Measurements from ENCODE around the gene GLRX.

GLRX gene

DNA sequence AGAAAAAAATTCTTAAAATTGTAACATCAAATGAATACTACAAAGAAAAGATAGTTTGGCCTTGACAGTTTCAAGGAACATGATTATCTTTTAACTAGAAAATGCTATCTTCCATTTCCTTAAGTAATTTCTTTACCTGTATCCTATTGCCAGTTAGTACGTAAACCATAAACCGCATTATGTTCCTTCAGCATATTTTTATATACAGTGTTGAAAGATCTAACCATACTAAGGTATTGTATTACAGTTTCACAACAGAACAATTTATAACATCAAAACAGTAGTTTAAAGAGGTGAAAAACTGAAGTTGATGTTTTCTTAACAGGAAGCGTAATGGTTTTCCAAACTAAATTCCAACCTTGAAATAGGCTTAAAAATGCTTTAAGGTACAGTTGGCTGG, 45.1 kb downstream of the GLRX start:
- no peak for FAIRE-seq

- FAIRE-seq = no peak
Measured at GRCh38 chr5:95773335-95774059, 49.0 kb downstream of the GLRX start.

GRCh38 chr5:95771892-95772291, 50.6 kb downstream of the GLRX start:
- FAIRE-seq = no peak

DNA sequence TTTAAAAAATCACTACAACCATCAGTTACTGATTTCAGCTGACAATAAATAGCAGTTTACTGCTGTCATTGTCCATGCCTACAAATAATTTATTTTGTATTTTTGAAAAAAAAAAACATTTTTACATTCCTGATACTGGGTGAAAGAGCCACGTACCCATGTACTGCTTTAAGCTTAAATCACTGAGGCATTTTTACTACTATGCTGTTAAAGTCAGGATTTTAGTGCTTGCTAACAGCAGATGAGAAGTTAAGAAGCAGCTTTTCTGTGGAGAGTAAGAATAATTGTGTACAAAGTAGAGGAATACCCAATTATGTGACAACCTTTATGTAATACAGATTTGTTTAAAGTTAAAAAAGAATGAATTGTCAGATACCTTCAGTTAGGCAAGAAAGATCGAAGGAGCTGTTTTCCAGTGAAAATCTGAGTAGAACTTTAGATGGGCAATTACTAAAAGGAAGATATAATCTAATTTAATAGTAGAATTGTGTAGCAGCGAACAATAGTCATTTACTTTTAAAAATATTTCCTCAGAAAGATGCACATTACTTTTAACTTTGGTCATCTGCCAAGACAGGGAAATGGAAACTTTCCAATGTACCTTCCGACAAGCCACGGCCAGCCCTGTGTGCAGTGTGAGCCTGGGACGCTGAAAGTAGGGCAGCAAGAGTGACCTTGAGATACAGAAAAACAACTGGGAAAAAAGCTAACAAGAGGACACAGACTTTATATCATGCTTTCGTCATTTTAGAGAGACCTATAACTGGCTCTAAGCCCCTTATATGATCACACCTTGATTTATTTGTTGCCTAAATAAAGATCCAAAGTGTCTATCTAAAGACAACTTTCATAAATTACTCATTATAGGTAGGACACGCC, 51.5 kb downstream of the GLRX start:
- FAIRE-seq = no peak

- FAIRE-seq = no peak
Measured at GRCh38 chr5:95768731-95769130, 53.8 kb downstream of the GLRX start.

DNA sequence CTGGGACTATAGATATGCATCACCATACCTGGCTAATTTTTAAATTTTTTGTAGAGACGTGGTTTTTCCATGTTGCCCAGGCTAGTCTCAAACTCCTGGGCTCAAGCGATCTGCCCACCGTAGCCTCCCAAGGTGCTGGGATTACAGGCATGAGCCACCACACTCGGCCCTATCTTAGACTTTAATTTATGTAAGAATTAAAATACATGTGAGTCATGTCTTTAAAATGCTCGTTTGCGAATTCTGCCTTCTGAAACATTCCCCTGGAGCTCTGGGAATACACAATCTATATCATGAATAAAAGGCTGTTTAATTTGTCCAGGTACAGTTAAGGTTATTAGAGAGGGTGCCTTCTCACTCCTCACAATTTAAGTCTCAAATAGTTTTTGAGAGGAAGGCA, 58.6 kb downstream of the GLRX start:
- FAIRE-seq = no peak

Data from G401.6 (cell line).